Measurements from ENCODE around the gene ISLR2.

Gene ISLR2

DNA sequence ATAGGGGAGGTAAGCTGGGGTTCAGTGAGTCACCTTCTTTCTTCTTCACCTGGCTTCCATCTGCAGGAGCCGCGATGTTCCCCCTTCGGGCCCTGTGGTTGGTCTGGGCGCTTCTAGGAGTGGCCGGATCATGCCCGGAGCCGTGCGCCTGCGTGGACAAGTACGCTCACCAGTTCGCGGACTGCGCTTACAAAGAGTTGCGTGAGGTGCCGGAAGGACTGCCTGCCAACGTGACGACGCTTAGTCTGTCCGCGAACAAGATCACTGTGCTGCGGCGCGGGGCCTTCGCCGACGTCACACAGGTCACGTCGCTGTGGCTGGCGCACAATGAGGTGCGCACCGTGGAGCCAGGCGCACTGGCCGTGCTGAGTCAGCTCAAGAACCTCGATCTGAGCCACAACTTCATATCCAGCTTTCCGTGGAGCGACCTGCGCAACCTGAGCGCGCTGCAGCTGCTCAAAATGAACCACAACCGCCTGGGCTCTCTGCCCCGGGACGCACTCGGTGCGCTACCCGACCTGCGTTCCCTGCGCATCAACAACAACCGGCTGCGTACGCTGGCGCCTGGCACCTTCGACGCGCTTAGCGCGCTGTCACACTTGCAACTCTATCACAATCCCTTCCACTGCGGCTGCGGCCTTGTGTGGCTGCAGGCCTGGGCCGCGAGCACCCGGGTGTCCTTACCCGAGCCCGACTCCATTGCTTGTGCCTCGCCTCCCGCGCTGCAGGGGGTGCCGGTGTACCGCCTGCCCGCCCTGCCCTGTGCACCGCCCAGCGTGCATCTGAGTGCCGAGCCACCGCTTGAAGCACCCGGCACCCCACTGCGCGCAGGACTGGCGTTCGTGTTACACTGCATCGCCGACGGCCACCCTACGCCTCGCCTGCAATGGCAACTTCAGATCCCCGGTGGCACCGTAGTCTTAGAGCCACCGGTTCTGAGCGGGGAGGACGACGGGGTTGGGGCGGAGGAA lies 2.6 kb downstream of the ISLR2 start:
- H3K27ac ChIP-seq: no peak overlapping the region
- TF ChIP-seq, protein P1, sequence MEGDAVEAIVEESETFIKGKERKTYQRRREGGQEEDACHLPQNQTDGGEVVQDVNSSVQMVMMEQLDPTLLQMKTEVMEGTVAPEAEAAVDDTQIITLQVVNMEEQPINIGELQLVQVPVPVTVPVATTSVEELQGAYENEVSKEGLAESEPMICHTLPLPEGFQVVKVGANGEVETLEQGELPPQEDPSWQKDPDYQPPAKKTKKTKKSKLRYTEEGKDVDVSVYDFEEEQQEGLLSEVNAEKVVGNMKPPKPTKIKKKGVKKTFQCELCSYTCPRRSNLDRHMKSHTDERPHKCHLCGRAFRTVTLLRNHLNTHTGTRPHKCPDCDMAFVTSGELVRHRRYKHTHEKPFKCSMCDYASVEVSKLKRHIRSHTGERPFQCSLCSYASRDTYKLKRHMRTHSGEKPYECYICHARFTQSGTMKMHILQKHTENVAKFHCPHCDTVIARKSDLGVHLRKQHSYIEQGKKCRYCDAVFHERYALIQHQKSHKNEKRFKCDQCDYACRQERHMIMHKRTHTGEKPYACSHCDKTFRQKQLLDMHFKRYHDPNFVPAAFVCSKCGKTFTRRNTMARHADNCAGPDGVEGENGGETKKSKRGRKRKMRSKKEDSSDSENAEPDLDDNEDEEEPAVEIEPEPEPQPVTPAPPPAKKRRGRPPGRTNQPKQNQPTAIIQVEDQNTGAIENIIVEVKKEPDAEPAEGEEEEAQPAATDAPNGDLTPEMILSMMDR (conservative IDR thresholded peaks at IDR 0.05): no peak

DNA sequence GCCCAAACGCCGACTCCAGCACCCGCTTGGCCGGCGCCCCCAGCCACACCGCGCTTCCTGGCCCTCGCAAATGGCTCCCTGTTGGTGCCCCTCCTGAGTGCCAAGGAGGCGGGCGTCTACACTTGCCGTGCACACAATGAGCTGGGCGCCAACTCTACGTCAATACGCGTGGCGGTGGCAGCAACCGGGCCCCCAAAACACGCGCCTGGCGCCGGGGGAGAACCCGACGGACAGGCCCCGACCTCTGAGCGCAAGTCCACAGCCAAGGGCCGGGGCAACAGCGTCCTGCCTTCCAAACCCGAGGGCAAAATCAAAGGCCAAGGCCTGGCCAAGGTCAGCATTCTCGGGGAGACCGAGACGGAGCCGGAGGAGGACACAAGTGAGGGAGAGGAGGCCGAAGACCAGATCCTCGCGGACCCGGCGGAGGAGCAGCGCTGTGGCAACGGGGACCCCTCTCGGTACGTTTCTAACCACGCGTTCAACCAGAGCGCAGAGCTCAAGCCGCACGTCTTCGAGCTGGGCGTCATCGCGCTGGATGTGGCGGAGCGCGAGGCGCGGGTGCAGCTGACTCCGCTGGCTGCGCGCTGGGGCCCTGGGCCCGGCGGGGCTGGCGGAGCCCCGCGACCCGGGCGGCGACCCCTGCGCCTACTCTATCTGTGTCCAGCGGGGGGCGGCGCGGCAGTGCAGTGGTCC lies 3.5 kb downstream of the ISLR2 start:
- no peak overlapping the region for H3K27ac ChIP-seq
- TF ChIP-seq, protein P1 (conservative IDR thresholded peaks at IDR 0.05): no peak

DNA sequence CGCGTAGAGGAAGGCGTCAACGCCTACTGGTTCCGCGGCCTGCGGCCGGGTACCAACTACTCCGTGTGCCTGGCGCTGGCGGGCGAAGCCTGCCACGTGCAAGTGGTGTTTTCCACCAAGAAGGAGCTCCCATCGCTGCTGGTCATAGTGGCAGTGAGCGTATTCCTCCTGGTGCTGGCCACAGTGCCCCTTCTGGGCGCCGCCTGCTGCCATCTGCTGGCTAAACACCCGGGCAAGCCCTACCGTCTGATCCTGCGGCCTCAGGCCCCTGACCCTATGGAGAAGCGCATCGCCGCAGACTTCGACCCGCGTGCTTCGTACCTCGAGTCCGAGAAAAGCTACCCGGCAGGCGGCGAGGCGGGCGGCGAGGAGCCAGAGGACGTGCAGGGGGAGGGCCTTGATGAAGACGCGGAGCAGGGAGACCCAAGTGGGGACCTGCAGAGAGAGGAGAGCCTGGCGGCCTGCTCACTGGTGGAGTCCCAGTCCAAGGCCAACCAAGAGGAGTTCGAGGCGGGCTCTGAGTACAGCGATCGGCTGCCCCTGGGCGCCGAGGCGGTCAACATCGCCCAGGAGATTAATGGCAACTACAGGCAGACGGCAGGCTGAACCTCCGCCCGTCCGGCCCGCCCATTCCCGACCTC lies 4.1 kb downstream of the ISLR2 start:
- H3K27ac ChIP-seq: no peak overlapping the region
- TF ChIP-seq, protein P1 (conservative IDR thresholded peaks at IDR 0.05): peak; percentile 59

DNA sequence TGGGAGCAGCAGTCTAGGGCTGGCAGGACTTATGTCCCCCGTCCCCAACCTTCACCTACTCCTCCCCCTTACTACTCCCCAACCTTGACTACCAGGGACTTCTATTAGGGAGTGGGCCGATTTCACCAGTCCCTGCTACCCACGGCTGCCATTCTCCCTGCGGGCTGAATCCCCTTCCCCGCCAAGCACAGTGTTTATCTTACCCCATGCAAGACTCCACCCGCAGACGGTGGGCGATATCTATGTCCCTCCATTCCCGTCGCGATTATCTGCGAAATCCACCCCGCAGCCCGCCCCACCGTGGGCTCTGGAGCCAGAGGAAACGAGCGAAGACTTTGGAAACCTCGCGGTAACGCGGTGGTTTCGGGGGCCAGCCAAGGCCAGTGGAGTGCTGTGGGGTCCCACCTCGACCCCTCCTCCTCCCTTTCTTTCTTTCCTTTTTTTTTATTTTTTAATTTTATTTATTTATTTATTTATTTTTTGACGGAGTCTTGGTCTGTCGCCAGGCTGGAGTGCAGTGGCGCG lies 4.7 kb downstream of the ISLR2 start:
- H3K27ac ChIP-seq: peak overlapping the region; percentile 78; the same call in 1 of the 2 replicates
- TF ChIP-seq, protein P1 (conservative IDR thresholded peaks at IDR 0.05): no peak

DNA sequence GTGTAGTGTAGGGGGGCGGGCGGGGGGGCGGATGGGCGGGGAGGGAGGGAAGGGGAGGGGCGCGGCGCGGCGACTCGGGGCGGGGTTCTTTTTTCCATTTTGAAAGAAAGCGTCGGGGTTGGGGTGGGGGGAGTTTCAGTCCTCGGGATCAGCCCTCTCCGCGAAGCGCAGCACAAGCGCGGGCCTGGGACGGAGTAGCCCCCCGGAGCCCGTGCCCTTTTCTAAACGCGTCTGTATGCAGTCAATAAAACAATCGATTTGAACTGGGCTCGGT lies 6.1 kb downstream of the ISLR2 start:
- TF ChIP-seq, protein P1 (conservative IDR thresholded peaks at IDR 0.05): no peak
- H3K27ac ChIP-seq: peak overlapping the region; percentile 78

DNA sequence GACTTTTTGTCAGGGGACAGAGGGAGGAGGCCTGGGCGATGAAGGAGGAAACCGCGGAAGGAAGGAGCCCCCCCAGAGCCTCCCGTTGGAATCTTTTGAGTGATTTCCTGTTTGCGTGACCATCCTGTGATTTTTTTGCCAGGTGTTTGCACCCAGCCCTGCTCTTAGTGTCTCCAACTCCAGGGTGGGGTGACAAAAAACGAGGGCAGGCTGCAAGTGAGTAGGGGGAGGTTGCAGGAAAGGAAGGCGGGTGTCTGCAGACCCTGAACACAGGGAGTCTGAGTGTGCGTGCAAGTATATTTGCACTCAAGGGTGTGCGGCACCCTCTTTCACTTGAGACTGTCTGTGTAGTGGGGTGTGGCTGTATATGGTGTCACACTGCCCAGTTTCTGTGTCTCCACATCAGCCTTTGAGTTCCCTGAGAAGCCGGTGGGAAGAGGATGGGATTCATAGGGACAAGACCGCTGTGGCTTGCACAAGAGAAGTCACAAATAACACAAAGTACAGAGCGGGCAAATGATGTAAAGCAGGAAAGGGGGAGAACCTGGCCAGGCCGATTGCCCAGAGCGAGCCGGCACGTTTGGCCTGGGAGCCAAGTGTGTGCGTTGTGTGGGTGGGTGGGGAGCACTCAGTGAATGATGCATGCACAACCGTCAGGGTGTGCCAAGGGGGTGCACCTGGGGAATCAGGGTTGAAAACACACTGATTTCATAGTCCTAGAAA lies 6.6 kb downstream of the ISLR2 start:
- TF ChIP-seq, protein P1 (conservative IDR thresholded peaks at IDR 0.05): no peak
- H3K27ac ChIP-seq: peak overlapping the region; percentile 78
